HG03432 (cell line): ENCODE measurements around the gene TCTN1.
"Not testable (repeated sequence)": the region's sequence is repeated elsewhere in the genome, so short reads cannot be mapped to it uniquely, and the experiment has no call there.

Source experiments
- ATAC-seq: cut with Tn5 transposase; IDR thresholded peaks from one replicate; pipeline ENCODE4 v1.9.1; 2021; ENCODE audit warnings: mild to moderate bottlenecking, moderate library complexity; ENCODE audit not compliant: unreplicated experiment

Gene TCTN1

DNA sequence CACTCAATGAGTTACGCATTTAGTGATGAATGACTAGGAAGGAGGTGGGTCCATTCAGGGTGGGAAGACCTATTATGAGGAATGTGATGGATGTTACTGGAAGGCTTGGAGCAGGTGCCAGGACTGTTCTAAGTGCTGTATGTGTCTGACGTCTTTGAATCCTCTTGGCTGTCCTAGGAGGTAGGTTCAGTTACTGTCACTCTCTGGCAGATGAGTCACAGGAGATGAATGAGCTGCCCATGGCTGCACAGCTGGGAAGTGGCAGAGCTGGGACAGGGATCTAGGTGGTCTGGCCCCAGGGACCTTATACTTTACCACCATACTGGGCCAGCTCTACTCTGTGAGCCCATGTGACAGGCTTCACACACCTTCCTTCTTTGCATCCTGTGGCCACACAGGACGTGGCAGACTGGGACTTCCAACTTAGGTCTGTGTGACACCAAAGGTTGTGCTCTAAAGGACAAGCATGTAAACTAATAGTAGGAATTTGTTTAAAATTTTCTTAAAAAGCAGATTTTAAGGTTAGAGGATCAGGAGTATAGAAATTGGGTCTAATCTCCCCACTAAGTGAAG is 24.0 kb downstream of the TCTN1 start:
- no peak for ATAC-seq

DNA sequence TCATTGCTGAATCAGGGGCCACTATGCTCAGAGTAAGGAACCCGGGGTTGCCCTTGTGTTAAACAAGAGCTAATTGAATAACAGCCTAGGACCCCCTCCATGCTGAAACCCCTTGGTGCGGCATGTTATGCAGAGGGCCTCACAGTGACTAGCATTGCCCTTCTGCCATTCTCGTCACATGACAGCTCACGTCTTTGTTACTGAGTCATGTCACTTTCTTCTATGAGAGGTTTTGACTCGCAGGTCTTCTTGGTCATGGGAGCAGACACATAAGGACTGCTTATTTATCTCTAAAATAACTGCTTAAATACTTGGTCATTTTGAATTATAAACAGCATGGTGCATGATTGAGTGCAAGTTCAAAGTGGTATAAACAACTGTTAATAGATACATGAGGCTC is 24.9 kb downstream of the TCTN1 start:
- no peak for ATAC-seq

DNA sequence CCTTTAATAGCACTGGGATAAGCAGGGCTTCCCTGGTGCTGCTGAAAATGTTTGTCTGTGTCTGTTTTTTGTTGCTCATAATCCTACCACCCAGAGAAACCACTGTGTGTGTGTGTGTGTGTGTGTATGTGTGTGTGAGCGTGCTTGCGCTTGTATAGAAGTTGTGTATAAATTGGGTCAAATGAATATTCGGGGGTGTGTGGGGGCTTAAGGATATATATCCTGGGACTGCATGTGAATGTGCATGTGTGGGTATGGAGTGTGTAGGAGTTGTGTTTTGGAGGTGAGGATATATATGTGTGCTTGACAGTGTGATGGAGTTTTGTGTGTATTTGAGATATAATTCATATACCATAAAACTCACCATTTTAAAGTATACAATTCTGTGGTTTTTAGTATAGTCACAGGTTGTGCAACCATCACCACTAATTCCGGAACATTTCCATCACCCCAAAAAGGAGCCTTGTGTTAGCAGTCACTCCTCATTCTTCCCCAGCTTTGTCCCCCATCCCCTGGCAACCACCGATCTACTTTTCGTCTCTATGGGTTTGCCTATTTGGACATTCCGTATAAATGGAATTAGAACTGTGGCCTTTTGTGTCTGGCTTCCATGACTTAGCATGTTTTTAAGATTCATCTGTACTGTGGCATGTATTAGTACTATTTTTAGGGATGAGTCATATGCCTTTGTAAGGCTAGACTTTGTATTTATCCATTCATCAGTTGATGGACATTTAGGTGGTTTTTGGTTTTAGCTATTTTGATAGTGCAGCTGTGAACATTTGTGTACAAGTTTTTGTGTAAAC is 25.6 kb downstream of the TCTN1 start:
- ATAC-seq = no peak

DNA sequence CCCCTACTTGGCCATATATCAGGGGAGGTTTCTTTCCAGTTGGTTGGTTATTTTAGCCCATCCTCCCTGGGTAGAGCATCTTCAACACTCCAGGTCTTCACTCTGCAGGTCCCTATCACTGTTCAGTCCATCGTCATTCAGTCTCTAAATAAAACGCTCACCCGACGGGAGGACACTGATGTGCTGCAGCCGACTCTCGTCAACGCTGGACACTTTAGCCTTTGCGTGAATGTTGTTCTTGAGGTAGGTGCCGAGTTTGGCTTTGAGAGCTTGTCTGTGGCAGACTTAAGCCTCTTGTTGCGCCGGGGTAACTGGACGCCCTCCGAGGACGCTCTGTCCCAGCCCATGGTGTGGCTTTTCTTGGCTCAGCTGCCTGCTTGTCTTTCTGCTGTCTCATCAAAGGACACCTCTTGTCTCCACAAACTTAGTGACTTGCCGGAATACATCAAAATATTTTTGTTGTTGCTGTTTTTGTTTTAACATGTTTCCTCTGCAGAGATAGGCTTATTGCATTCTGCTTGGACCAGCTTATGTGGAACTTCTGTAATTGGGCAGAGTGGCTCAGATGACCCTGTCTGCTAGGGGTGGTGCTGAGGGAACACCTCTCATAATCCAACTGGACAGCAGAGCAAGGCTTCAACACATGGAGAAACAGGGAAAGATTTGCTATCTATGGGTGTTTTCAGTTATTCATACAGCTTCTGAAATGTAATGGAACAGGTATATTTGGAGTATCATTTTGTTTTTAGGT is 26.5 kb downstream of the TCTN1 start:
- no peak for ATAC-seq

DNA sequence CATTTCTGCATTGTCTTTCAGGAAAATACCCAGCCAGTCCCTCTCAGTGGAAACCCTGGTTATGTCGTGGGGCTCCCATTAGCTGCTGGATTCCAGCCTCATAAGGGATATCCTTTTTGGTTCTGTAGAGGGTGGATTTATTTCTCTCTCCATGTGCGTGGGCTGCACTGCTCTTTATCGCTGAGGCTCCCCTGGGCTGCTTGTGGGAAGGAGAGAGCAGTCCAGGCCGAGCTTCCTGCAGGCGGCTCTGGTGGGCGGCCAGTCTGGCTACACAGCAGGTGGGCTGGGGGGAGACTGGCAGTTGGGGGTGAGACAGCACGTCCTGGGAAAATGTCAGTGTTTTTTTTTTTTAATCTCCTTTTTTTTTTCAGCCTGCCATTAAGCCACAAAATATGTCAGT is 27.6 kb downstream of the TCTN1 start:
- ATAC-seq = no peak

DNA sequence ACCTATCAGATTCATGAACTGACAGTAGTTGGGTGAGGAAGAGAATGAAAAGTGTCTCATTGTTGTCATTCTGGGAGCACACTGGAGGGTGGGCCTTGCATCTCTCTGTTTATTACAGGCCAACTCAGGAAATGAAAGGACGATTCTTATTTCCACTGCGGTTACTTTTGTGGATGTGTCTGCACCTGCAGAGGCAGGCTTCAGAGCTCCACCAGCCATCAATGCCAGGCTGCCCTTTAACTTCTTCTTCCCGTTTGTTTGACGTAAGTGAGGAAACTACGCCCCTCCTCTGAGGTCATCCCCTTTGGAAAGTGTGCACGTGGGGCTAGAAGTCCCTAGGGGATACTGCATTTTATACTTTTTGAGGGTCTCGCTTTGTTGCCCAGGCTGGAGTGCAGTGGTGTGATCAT is 33.7 kb downstream of the TCTN1 start:
- ATAC-seq = peak; percentile 64

DNA sequence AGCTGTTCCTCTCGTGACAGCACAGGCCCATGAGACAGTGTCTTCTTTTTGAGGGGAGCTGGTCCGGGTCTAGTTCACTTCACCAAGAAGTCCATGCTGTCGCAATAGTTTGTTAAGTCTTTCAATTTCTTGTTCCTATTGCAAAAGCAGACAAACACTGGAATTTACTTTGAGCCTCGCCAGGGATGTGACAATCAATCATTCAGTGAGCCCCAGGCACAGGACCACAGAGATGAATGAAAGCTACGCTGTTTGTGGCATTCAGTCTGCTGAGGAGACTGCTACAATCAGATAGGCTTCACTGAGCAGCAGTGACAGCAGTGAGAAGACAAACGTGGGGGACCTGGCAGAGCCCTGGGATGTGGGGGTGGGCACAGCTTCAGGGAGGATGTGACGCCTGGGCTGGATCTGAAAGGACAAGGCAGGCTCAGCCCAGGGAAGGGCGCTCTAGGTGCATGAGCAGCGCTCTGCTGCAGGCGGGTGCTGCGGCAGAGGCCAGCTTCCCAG is 35.5 kb downstream of the TCTN1 start:
- ATAC-seq = no peak

DNA sequence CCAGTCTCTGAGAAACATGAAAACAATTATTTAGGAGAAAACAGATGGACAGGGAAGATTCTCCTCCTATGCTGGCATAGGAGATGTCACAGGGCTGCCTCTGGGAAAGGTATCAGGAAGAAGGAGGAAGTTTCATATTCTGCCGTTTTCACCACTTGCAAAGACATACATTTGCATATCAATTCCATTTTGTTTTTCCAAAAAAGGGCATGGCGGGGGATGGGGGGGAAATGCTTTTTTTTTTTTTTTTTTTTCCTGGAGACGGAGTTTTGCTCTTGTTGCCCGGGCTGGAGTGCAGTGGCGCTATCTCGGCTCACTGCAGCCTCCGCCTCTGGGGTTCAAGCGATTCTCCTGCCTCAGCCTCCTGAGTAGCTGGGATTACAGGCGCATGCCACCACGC is 40.3 kb downstream of the TCTN1 start:
- not testable (repeated sequence) for ATAC-seq

DNA sequence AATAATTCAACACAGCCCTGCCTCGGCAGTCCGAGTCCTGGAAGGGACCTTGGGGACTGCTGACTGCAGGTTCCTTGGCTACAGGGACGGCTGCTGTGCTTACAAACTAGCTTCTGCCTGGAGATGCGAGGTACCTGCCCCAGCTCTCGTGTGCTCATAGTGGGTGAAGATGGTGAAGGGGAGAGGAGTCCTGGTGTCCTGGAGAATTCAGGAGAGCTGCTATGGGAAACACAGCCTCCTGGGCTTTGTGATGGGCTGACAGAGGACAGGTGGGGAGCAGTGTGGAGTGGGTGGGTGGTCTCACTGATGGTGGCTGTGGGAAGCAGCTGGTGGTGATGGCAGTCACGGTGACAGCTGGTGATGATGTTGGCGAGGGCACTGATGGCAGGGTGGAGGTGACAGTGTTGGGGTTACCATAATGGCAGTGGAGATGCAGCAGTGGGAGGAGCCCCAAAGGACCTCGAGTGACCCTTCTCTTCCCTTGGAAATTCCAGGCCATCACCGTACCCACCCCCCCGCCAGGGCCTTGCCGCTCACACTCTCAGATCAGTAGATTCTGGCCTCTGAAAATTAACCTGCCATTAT is 42.2 kb downstream of the TCTN1 start:
- ATAC-seq = no peak

DNA sequence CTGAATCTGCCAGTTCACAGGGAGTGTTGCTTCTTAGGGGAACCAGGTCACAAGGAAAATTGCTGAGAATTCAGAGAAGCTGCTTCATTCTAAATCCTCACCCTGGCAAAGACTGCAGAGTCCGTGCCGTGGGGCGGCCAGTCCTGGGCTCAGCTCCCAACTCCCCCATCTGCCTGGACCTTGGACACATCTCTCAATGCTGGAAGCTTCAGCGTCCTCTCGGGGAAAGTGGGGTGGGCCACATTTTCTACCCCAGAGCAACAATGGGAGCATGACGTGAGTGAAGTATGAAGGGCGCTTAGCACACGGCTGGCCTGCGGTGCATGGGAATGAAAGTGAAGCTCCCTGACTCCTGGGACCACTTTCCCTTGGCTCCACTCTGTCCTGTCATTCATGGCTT is 43.8 kb downstream of the TCTN1 start:
- no peak for ATAC-seq

DNA sequence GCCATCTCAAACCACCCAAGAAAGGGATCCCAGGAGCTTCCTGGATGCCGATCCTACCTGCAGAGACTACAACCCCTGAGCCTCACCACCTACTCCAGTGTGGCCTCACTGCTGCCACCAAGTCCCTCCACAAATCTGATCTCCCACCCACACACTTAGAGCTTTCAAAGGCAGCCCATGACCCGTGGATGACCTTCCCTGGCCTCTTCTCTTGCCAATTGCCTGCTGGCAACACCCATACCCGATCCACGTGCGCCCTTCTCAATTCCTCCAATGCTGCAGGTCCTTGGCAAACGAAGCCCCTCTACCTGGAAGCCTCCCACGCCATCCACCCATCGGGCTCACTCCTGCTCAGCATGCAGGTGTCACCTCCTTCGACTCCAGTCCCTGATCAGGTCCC is 44.3 kb downstream of the TCTN1 start:
- no peak for ATAC-seq

DNA sequence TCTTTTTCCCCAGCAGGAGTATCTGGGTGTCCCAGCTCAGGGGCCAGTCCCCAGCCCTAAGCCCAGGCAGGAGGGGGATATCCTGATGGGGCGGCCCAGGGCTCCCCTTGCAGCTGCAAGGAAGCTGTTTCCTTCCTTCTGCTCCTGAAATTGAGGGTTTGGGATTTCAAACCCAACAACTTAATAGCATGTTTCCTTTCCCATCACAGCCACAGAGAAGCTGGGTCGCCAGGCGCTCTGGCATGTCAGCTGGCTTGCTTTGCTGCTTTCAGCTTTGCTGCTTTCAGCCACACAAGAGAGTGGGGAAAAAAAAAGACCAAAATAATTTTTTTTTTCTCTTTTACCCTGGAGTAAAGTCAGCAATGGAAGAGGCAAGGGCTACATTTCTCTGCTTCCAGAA is 44.9 kb downstream of the TCTN1 start:
- no peak for ATAC-seq

DNA sequence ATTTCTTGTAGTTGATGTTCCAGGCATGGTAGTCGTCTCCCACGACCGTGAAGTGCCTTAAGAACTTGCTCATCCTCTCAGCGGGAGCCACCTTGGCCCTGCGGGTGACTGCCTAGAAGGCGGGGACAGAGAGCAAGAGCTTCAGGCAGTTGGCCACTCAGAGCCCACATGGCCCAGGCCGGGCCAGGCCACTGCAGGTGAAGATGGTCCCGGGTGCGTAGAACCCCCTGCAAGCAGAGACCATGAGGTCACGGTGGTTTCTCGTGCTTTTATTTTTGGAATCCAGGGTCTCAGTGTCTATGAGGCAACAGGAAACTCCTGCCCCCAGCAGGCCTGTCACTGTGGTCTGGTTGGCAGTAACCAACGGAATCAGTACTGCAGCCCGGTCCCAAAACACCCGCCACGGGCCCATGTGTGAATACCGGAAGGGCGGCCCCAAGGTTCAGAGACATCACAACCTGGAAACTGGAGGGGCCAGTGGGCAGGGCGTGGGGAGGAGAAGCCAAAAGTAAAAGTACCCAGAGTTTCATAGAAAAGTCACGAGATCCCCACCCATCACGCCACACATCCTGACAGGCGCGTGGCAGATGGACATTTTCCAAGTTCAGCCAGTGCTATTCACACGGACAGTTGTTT is 47.5 kb downstream of the TCTN1 start:
- peak; percentile 89 for ATAC-seq

DNA sequence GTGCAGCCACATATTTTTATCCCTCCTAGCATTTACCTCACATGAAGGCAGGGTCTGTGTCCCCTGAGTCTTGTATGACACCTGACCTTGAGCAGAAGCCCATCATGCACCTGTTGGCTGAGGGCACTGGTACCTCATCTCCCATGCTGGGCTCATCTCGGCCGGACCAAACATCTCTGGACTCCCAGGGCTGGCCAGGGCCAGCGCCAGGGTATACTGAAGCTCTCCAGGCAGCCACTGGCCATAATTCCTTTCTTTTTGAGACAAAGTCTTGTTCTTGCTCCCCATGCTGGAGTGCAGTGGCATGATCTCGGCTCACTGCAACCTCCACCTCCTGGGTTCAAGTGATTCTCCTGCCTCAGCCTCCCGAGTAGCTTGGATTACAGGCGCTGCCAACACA is 53.0 kb downstream of the TCTN1 start:
- ATAC-seq = no peak

DNA sequence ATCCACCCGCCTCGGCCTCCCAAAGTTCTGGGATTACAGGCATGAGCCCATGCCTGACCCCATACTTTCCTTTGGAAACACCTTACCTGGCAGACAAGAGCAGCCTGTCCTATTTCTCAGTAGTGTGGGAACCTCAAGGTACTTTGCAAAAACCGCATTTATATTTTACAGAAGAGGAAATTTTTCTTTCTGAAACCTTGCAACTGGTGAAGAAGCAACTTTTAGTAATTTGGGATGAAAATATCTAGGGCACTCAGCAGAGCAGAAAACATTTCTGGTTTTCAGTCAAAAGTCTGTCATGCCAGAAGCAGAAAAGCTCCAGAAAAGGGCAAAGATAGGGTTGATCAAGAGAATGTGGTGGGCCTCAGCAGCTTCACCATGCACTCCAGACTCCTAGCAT is 53.7 kb downstream of the TCTN1 start:
- ATAC-seq = no peak

DNA sequence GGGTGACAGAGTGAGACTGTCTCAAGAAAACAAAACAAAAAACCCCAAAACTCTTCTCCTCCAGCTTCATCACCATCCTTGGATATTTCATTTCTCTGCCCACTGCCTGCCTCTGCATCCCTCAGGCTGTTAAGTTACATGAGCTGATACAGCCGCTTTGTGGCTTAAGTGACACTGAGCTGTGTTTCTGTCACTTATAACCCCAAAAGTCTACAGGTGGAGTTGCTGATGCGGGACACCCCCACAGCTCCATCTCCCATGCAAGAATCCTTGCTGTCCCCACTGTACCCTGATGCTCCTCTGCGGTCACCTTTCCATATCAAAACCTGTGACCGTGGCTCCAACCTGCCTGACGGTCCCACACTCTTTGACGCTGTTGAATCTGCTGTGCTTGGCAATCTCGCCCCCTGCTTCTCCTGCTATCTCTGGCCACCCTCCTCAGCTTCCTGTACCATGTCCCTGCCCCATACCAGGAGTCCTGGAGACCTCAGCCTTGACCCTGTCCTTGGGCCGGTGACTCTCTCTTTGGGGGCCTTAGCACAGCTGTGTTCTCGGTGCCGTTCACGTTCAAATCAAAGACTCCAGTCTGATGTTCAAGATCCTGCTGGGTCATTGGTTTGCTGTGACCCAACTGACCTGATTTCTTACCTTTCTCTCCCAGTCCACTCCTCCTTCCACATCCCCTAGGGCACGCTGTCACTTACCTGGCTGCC is 54.7 kb downstream of the TCTN1 start:
- peak; percentile 15 for ATAC-seq

DNA sequence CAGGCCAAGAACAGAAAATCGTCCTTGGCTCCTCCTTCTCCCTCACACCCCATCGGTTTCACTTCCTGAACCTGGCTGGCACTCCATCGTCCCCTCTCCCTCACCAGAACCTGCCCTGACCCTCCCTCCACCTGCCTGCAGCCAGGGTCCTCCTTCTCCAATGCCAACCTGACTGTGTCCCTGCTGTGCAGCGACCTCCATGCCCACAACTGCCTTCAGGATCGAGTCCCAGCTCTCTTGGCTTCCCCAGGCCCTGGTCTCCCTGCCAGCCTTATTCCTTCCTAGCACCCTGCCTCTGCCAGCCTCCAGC is 55.2 kb downstream of the TCTN1 start:
- ATAC-seq = peak; percentile 36

DNA sequence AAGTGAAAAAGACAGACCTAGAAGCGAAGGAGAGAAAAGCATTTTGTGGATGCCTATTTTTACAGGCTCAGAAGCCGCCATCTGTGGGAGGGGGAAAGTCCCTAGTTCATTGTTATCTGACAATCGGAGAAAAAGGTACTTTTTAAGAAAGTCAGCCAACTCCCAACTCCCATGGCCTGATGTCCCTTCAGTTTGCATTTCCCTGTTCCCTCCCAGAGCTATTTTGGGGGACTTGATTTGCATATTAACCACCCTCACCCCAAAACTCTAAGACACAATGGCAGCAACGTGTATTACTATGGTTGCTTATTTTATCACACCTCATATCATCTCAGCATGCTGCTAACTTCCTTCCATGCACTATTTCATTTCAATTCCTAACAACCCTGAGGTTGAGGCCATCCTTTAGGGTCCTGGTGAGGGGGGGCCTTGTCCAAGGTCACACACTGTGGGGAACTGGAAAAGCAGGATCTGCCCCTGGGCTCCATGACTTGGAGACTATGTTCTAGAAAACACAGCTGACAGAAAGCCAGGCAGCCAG is 56.3 kb downstream of the TCTN1 start:
- ATAC-seq = peak; percentile 48

DNA sequence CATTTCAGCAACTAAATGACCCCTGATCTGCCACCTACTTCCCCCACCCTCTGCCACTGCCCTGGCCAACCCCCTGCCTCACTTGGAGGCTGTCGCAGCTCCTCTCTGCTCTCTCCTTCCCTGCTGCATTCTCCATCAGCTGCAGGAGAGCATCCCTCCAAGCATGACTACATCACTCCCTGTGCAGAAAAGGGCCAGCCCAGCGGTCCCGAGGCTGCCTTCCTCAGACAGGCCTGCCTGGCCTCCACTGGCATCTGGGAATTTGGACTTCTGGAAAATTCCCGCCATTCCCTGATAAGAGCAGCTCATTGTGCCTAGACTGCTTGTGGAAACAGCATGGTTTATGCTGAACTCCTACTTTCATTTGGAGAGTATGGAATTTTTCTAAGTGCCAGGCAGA is 62.2 kb downstream of the TCTN1 start:
- ATAC-seq = no peak

DNA sequence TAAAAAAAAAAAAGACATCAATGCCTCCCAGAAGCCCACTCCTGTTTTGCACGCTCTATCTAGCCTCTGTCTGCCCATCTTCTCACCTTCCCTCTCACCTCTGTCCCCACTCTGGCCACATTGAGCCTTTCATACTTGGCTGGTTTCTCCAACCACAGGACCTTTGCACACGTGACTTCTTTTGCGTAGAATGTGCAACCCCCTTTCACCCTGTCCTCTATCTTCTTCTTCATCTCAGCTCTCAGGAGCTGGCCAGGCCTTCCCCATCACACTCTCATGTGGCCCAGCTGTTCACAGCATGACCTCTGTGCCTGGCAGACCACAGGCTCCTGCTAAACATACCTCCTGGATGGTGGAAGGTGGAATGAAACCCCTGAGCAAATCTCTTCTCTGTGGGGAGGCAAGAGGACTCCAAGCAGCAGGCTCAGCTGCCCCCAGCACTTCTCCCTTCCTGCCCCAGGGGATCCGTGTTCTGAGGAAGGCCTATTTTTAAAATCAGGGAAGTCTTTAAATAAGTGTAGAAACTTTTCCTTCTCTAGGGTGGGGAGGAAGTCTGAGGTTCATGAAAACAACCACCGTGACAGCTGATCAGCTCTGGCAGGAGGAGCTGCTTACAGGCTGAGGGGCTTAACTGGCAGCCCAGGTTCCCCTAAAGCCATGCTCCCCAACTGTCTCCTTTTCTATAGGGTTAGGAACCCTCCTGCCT is 63.4 kb downstream of the TCTN1 start:
- peak; percentile 74 for ATAC-seq
